Endothelial cell of umbilical vein (primary cell): ENCODE measurements around the gene IRF2BP2. TPM values are rescaled to one million over a fixed set of nuclear protein-coding genes. Genes with fewer than 3 reads are reported as not detected.

Experiments
- BruUV-seq: library from RNA; stranded (reverse); fragments of 400-500 nt; replicated peaks from 2 replicates; lab custom pipeline; 2021; lab: Mats Ljungman, UMichigan
- CTCF ChIA-PET: fragments of 300-600, 350-600 bp; sonication (Branson Sonifier 250); formaldehyde crosslinking; loops from one replicate; lab custom pipeline; 2021; ENCODE audit warnings: antibody characterized with exemption, inconsistent platforms; lab: Charles Lee
- POLR2A ChIA-PET: fragments of 300-600, 350-600 bp; sonication (Branson Sonifier 250); formaldehyde crosslinking; loops from one replicate; lab custom pipeline; 2021; ENCODE audit warnings: antibody characterized with exemption, inconsistent platforms; lab: Charles Lee
- DNase-seq: peaks from one replicate; pipeline ENCODE4 v3.0.0-alpha.2; 2011; ENCODE audit warnings: low read depth, low spot score
- FAIRE-seq: peaks from 2 replicates; lab custom pipeline; 2011; peaks lifted over from hg19 to GRCh38; lab: Jason Lieb, UNC
- H2AFZ ChIP-seq: 2 replicates; pipeline ENCODE4 v1.6.0; 2012; ENCODE audit warnings: low read depth, low read length, control low read depth, inconsistent platforms
- H3K27ac ChIP-seq: 2 replicates; pipeline ENCODE4 v1.5.1; 2011; ENCODE audit warnings: low read depth, mild to moderate bottlenecking, control low read depth, low read length, moderate library complexity; ENCODE audit not compliant: insufficient read depth
- H3K27me3 ChIP-seq, 2 experiments: 2 replicates each; pipeline versions ENCODE4 v1.6.0 to v1.6.1; 2011; ENCODE audit warnings: low read length in 2 of 2, mixed read lengths in 1 of 2; ENCODE audit not compliant: control insufficient read depth in 2 of 2, insufficient read depth in 2 of 2
- H3K36me3 ChIP-seq, 2 experiments: 2 replicates in 1 of 2; 3 replicates in 1 of 2; pipeline ENCODE4 v1.5.1; 2011; ENCODE audit warnings: low read length in 2 of 2, mild to moderate bottlenecking in 1 of 2, moderate library complexity in 1 of 2; ENCODE audit not compliant: control insufficient read depth in 2 of 2, insufficient read depth in 2 of 2; ENCODE audit errors: extremely low read depth in 1 of 2
- H3K4me1 ChIP-seq: 3 replicates; pipeline ENCODE4 v1.5.1; 2011; ENCODE audit warnings: mild to moderate bottlenecking, low read length; ENCODE audit not compliant: control insufficient read depth, insufficient read depth; ENCODE audit errors: extremely low read depth
- H3K4me2 ChIP-seq: 2 replicates; pipeline ENCODE4 v1.6.1; 2011; ENCODE audit warnings: low read length, control low read depth, mixed read lengths; ENCODE audit not compliant: insufficient read depth
- H3K4me3 ChIP-seq, 3 experiments: fragments of 200-600 bp in 1 of 3; sonication (generic), shearing (Covaris generic) in 1 of 3; replicated peaks in 1 of 3; 2 replicates each; pipeline ENCODE4 v1.5.1; 2011 to 2016; ENCODE audit warnings: control low read depth in 3 of 3, low read length in 3 of 3, mild to moderate bottlenecking in 2 of 3, inconsistent platforms in 1 of 3, low read depth in 1 of 3, moderate library complexity in 1 of 3; ENCODE audit not compliant: insufficient read depth in 1 of 3
- H3K79me2 ChIP-seq: 2 replicates; pipeline ENCODE4 v1.6.0; 2012; ENCODE audit warnings: low read length, inconsistent platforms; ENCODE audit not compliant: control insufficient read depth, insufficient read depth
- H3K9ac ChIP-seq: replicated peaks from 2 replicates; pipeline ENCODE3; 2011; ENCODE audit warnings: low read length, control low read depth; ENCODE audit not compliant: insufficient read depth; ENCODE audit errors: extremely low read depth
- H3K9me1 ChIP-seq: replicated peaks from 3 replicates; pipeline ENCODE4 v1.6.0; 2011; ENCODE audit warnings: mild to moderate bottlenecking, low read length; ENCODE audit not compliant: control insufficient read depth, insufficient read depth; ENCODE audit errors: extremely low read depth
- H3K9me3 ChIP-seq: replicated peaks from 2 replicates; pipeline ENCODE4 v1.5.1; 2012; ENCODE audit warnings: low read length, inconsistent platforms; ENCODE audit not compliant: control insufficient read depth, insufficient read depth
- H4K20me1 ChIP-seq: replicated peaks from 2 replicates; pipeline ENCODE3; 2011; ENCODE audit warnings: mild to moderate bottlenecking, low read length; ENCODE audit not compliant: control insufficient read depth, insufficient read depth; ENCODE audit errors: extremely low read depth
- CTCF ChIP-seq, 2 donors: IDR thresholded peaks; 1 replicate in 1 of 2; 2 replicates in 1 of 2; pipeline ENCODE4 v1.5.1; 2011; ENCODE audit warnings: low read length in 2 of 2, mild to moderate bottlenecking in 2 of 2, moderate library complexity in 2 of 2, control low read depth in 1 of 2, inconsistent platforms in 1 of 2, low read depth in 1 of 2; ENCODE audit not compliant: insufficient read depth in 1 of 2; ENCODE audit errors: extremely low read depth in 1 of 2
- EZH2 ChIP-seq: IDR thresholded peaks from 2 replicates; pipeline ENCODE4 v1.6.1; 2012; ENCODE audit warnings: borderline replicate concordance, low read depth, mild to moderate bottlenecking, moderate library complexity, low read length, inconsistent platforms; ENCODE audit not compliant: severe bottlenecking
- FOS ChIP-seq: IDR thresholded peaks from 2 replicates; pipeline ENCODE4 v1.6.1; 2011; ENCODE audit warnings: mild to moderate bottlenecking, low read length, moderate library complexity, borderline replicate concordance; ENCODE audit not compliant: insufficient read depth
- GATA2 ChIP-seq: IDR thresholded peaks from 2 replicates; pipeline ENCODE4 v1.7.0; 2011; ENCODE audit warnings: low read depth, mild to moderate bottlenecking, moderate library complexity, mixed read lengths, low read length; ENCODE audit not compliant: insufficient read length, insufficient read depth
- JUN ChIP-seq: IDR thresholded peaks from 2 replicates; pipeline ENCODE4 v1.6.1; 2011; ENCODE audit warnings: borderline replicate concordance, low read depth; ENCODE audit not compliant: insufficient read length, insufficient read depth
- MAX ChIP-seq: IDR thresholded peaks from 2 replicates; pipeline ENCODE4 v1.6.1; 2011; ENCODE audit not compliant: insufficient read depth, insufficient read length
- MYC ChIP-seq: IDR thresholded peaks from one replicate; pipeline ENCODE4 v1.6.1; 2011; ENCODE audit warnings: mild to moderate bottlenecking, low read depth, low read length
- POLR2A ChIP-seq: IDR thresholded peaks from 2 replicates; pipeline ENCODE4 v1.6.1; 2012; ENCODE audit warnings: low read depth, mild to moderate bottlenecking, control low read depth, low read length
- POLR2AphosphoS5 ChIP-seq: IDR thresholded peaks from 2 replicates; pipeline ENCODE4 v1.6.1; 2012; ENCODE audit warnings: low read depth, mild to moderate bottlenecking, control low read depth, low read length, moderate library complexity; ENCODE audit not compliant: insufficient read depth
- dilution Hi-C: fragments of 300-500 bp; cut with MboI; formaldehyde crosslinking; loops from one replicate; pipeline ENCODE4 v1.15.0; 2019; ENCODE audit warnings: low sequenced_read_pairs; ENCODE audit not compliant: extremely low pct_ligation_motif_present
- intact Hi-C: fragments of 100-400 bp; cut with micrococcal nuclease; formaldehyde crosslinking; loops from one replicate; pipeline ENCODE4 v1.10.0; 2022
- polyA plus RNA-seq, 4 experiments: library from polyadenylated mRNA; depleted of rRNA in 3 of 4; stranded (reverse) in 3 of 4; unstranded in 1 of 4; fragments of >200 nt; gene quantifications; 2 replicates each; pipeline versions ENCODE4 v1.2.1 to v1.2.3, GENCODE V29; 2011 to 2012; ENCODE audit warnings: missing spikeins in 1 of 4
- total RNA-seq: library from RNA; stranded (reverse); gene quantifications from 2 replicates; pipeline ENCODE4 v1.2.3, GENCODE V29; 2021

Gene IRF2BP2
- total and polyA plus RNA-seq, 2 donors (not counting 3 experiments of a cell fraction or from before 2014, with no cell fraction given) = 66.6 to 109 TPM

GRCh38 chr1:234599617-234600417 lies 10.2 kb downstream of the IRF2BP2 start:
- no peaks in the 10 kb centered on the region for H3K27me3 ChIP-seq
- H3K9me3 ChIP-seq = no peaks in the 10 kb centered on the region
- TSS peak; percentile 19 for BruUV-seq
- H3K4me1 ChIP-seq = peaks cover 50% of the 10 kb centered on the region
- peak overlapping the region; percentile 18 to 53 (median 32) for H3K4me3 ChIP-seq
- H3K9ac ChIP-seq = peak overlapping the region; percentile 86
- DNase-seq = peak; percentile 92
- peak; percentile 12 for FAIRE-seq
- no peaks in the 10 kb centered on the region for H3K36me3 ChIP-seq
- ChIA-PET CTCF (interaction anchor here (0.7 to 9.1 kb wide), 16 partner anchors 10 to 494 kb away, joined by 3 to 80 read pairs (median 4); partner anchors contain the start of gene IRF2BP2), POLR2A (interaction anchor here (0.7 to 1.2 kb wide), 3 partner anchors 56 to 484 kb away, joined by 3 read pairs; no protein-coding TSS in a partner anchor)
- dilution Hi-C loops = loop anchor here (10.0 to 25.0 kb wide), 2 partner anchors 387 to 475 kb away; no protein-coding TSS in a partner anchor
- H2AFZ ChIP-seq = peak overlapping the region; percentile 60
- TF ChIP-seq GATA2 (no peak), FOS (no peak), POLR2A (no peak), POLR2AphosphoS5 (peak; percentile 85), EZH2 (no peak), MYC (no peak), JUN (no peak), CTCF (IDR thresholded peaks at IDR 0.05; ENCODE audit: extremely low read depth in 1 of 2, insufficient read depth in 1 of 2, low read depth in 1 of 2, low read length in 2 of 2) (peak in 1 of 2 donors; percentile 3), MAX (peak; percentile 54)
- intact Hi-C loops = loop anchor here (1.0 kb wide), 8 partner anchors 8 to 384 kb away; no protein-coding TSS in a partner anchor
- H3K79me2 ChIP-seq = peaks cover 25% of the 10 kb centered on the region
- peak overlapping the region; percentile 98 for H3K4me2 ChIP-seq
- peak overlapping the region; percentile 87 for H3K27ac ChIP-seq
- no peaks in the 10 kb centered on the region for H3K9me1 ChIP-seq
- H4K20me1 ChIP-seq = no peaks in the 10 kb centered on the region
